KMS-11 (cell line): Measurements from ENCODE around the gene LPP.
"Not testable (repeated sequence)": the region's sequence is repeated elsewhere in the genome, so short reads cannot be mapped to it uniquely, and the experiment has no call there.

ENCODE experiments used
- H2AFZ ChIP-seq: fragments of 200-600 bp; sonication (generic); 2 replicates; pipeline ENCODE4 v1.6.1; 2016; ENCODE audit warnings: antibody characterized with exemption, mixed run types, low read depth
- H3K27ac ChIP-seq: fragments of 200-600 bp; sonication (generic); 2 replicates; pipeline ENCODE4 v1.6.1; 2016; ENCODE audit warnings: mild to moderate bottlenecking, mixed run types
- H3K27me3 ChIP-seq: fragments of 200-600 bp; sonication (generic); 2 replicates; pipeline ENCODE4 v1.6.1; 2017; ENCODE audit warnings: mild to moderate bottlenecking, low read depth, mixed run types, moderate library complexity; ENCODE audit not compliant: insufficient read depth
- H3K36me3 ChIP-seq: fragments of 200-600 bp; sonication (generic); 2 replicates; pipeline ENCODE4 v1.6.1; 2017; ENCODE audit warnings: mild to moderate bottlenecking, mixed run types; ENCODE audit not compliant: insufficient read depth
- H3K4me1 ChIP-seq: fragments of 200-600 bp; sonication (generic); 2 replicates; pipeline ENCODE4 v1.6.1; 2016; ENCODE audit warnings: mild to moderate bottlenecking, low read depth, mixed run types; ENCODE audit not compliant: poor library complexity, severe bottlenecking
- H3K4me2 ChIP-seq: fragments of 200-600 bp; sonication (generic); 2 replicates; pipeline ENCODE4 v1.7.0; 2016; ENCODE audit warnings: mild to moderate bottlenecking, mixed run types
- H3K4me3 ChIP-seq: fragments of 200-600 bp; sonication (generic); IDR thresholded peaks from 2 replicates; pipeline ENCODE4 v1.6.1; 2017; ENCODE audit warnings: low read depth, low read length, mixed read lengths; ENCODE audit not compliant: insufficient read depth
- H3K79me2 ChIP-seq: fragments of 200-600 bp; sonication (generic); 2 replicates; pipeline ENCODE4 v1.6.1; 2016; ENCODE audit warnings: low read depth, mixed run types; ENCODE audit not compliant: insufficient read depth
- H3K9ac ChIP-seq: fragments of 200-600 bp; sonication (generic); 2 replicates; pipeline ENCODE4 v1.6.1; 2016; ENCODE audit warnings: mild to moderate bottlenecking, mixed run types
- H4K20me1 ChIP-seq: fragments of 200-600 bp; sonication (generic); 2 replicates; pipeline ENCODE4 v1.6.1; 2016; ENCODE audit warnings: mild to moderate bottlenecking, mixed run types; ENCODE audit not compliant: insufficient read depth
- CTCF ChIP-seq: fragments of 200-600 bp; sonication (generic); conservative IDR thresholded peaks from 2 replicates; pipeline ENCODE4 v1.6.1; 2017; ENCODE audit warnings: low read depth, mild to moderate bottlenecking, antibody characterized with exemption, low read length, moderate library complexity, mixed read lengths

LPP gene

GRCh38 chr3:188634285-188634684, 480.3 kb downstream of the LPP start:
- no peaks in the 10 kb centered on the region for H3K27me3 ChIP-seq
- H3K27ac ChIP-seq = no peak overlapping the region
- no peak overlapping the region for H2AFZ ChIP-seq
- H3K36me3 ChIP-seq = no peaks in the 10 kb centered on the region
- H3K9ac ChIP-seq = no peak overlapping the region
- H3K4me3 ChIP-seq = no peak overlapping the region
- no peak for TF ChIP-seq CTCF
- no peaks in the 10 kb centered on the region for H3K79me2 ChIP-seq
- H4K20me1 ChIP-seq = no peaks in the 10 kb centered on the region
- no peaks in the 10 kb centered on the region for H3K4me1 ChIP-seq
- H3K4me2 ChIP-seq = no peak overlapping the region

GRCh38 chr3:188635258-188636042, 481.5 kb downstream of the LPP start:
- no peaks in the 10 kb centered on the region for H3K79me2 ChIP-seq
- H3K27me3 ChIP-seq = no peaks in the 10 kb centered on the region
- no peak overlapping the region for H3K4me3 ChIP-seq
- no peaks in the 10 kb centered on the region for H3K36me3 ChIP-seq
- H4K20me1 ChIP-seq = no peaks in the 10 kb centered on the region
- H3K9ac ChIP-seq = no peak overlapping the region
- no peaks in the 10 kb centered on the region for H3K4me1 ChIP-seq
- H2AFZ ChIP-seq = no peak overlapping the region
- no peak overlapping the region for H3K4me2 ChIP-seq
- no peak for TF ChIP-seq CTCF
- H3K27ac ChIP-seq = no peak overlapping the region

GRCh38 chr3:188636292-188636691, 482.3 kb downstream of the LPP start:
- H3K9ac ChIP-seq, H3K4me2 ChIP-seq, H3K4me3 ChIP-seq, H3K4me1 ChIP-seq, H3K79me2 ChIP-seq, H4K20me1 ChIP-seq, H2AFZ ChIP-seq, H3K27ac ChIP-seq, H3K27me3 ChIP-seq, H3K36me3 ChIP-seq: not testable (repeated sequence)

- Histone ChIP-seq H3K4me3 (no peak overlapping the region), H3K79me2 (no peaks in the 10 kb centered on the region), H3K4me2 (no peak overlapping the region), H3K4me1 (no peaks in the 10 kb centered on the region), H3K9ac (no peak overlapping the region), H3K27me3 (no peaks in the 10 kb centered on the region), H3K36me3 (no peaks in the 10 kb centered on the region), H2AFZ (no peak overlapping the region), H4K20me1 (no peaks in the 10 kb centered on the region), H3K27ac (no peak overlapping the region)
- TF ChIP-seq CTCF = no peak
Observed at GRCh38 chr3:188641076-188641475, 487.1 kb downstream of the LPP start.

GRCh38 chr3:188643736-188644135, 489.8 kb downstream of the LPP start:
- H3K4me2 ChIP-seq = no peak overlapping the region
- H4K20me1 ChIP-seq = no peaks in the 10 kb centered on the region
- H3K27ac ChIP-seq = no peak overlapping the region
- H3K36me3 ChIP-seq = no peaks in the 10 kb centered on the region
- H3K4me3 ChIP-seq = no peak overlapping the region
- no peaks in the 10 kb centered on the region for H3K4me1 ChIP-seq
- no peaks in the 10 kb centered on the region for H3K79me2 ChIP-seq
- no peaks in the 10 kb centered on the region for H3K27me3 ChIP-seq
- TF ChIP-seq CTCF = no peak
- H3K9ac ChIP-seq = no peak overlapping the region
- H2AFZ ChIP-seq = no peak overlapping the region
